ENCODE data around the gene CAPZA1.

GRCh38 chr1:112718691-112719418 lies 99.2 kb downstream of the CAPZA1 start:
- TF ChIP-seq, protein P1, sequence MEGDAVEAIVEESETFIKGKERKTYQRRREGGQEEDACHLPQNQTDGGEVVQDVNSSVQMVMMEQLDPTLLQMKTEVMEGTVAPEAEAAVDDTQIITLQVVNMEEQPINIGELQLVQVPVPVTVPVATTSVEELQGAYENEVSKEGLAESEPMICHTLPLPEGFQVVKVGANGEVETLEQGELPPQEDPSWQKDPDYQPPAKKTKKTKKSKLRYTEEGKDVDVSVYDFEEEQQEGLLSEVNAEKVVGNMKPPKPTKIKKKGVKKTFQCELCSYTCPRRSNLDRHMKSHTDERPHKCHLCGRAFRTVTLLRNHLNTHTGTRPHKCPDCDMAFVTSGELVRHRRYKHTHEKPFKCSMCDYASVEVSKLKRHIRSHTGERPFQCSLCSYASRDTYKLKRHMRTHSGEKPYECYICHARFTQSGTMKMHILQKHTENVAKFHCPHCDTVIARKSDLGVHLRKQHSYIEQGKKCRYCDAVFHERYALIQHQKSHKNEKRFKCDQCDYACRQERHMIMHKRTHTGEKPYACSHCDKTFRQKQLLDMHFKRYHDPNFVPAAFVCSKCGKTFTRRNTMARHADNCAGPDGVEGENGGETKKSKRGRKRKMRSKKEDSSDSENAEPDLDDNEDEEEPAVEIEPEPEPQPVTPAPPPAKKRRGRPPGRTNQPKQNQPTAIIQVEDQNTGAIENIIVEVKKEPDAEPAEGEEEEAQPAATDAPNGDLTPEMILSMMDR (conservative IDR thresholded peaks at IDR 0.05; ENCODE audit: low read depth, low read length), result peak; percentile 87
- TF ChIP-seq EZH2 (IDR thresholded peaks at IDR 0.05; ENCODE audit: low read length, unreplicated experiment), result no peak

Data from PC-3 (cell line).